K562 treated with DMSO at 1 percent for 4 hours (cell line): ENCODE data around the gene ALKBH1. TPM values are rescaled to one million over a fixed set of nuclear protein-coding genes. Genes with fewer than 3 reads are reported as not detected.

Source experiments
- total RNA-seq: library from RNA; unstranded; fragments of 300-600 nt; gene quantifications from 2 replicates; pipeline ENCODE4 v1.2.3, GENCODE V29; 2022; ENCODE audit not compliant: insufficient read depth

The ALKBH1 gene, protein sequence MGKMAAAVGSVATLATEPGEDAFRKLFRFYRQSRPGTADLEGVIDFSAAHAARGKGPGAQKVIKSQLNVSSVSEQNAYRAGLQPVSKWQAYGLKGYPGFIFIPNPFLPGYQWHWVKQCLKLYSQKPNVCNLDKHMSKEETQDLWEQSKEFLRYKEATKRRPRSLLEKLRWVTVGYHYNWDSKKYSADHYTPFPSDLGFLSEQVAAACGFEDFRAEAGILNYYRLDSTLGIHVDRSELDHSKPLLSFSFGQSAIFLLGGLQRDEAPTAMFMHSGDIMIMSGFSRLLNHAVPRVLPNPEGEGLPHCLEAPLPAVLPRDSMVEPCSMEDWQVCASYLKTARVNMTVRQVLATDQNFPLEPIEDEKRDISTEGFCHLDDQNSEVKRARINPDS
- 8.1 and 8.4 TPM in 2 replicates for total RNA-seq

DNA sequence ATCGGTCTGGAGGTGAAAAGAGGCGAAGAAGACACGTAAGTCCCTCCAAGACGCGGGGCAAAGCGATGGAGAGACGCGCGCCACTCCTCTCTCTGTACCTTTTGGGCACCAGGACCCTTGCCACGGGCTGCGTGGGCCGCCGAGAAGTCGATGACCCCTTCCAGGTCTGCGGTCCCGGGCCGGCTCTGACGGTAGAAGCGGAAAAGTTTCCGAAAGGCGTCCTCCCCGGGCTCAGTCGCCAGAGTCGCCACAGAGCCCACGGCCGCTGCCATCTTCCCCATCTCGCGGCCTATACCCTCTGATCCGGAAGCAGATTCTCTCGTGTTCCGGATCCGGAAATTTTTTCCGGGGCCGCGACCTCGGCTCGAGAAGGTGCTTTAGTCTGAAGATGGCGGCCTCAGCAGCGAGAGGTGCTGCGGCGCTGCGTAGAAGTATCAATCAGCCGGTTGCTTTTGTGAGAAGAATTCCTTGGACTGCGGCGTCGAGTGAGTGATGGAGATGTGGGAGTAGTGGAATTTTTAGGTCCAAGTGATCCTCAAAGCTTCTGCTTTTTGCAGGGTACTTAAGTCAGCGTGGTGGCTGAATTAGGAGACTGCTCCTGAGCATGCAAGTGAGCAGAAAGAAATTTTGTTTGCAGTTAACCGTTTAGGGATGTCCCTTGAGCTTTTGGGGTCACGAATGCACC lies at the start of gene ALKBH1, which contains the start of gene SLIRP:
Gene ALKBH1, minus strand, starts transcription at position 300 of the 685 bp plus-strand sequence. Its CDS starts 19 bp downstream, at position 281.
Gene SLIRP, plus strand, starts transcription at position 380 of the 685 bp plus-strand sequence. Its CDS starts 9 bp downstream, at position 389.

Other genes with a start within 250 kb of the ALKBH1 start
- gene AHSA1, start 249.9 kb downstream of the ALKBH1 start, total RNA-seq, result 91.9 and 101 TPM in 2 replicates
- not detected in 2 replicates for gene ISM2, start 209.2 kb downstream of the ALKBH1 start, total RNA-seq
- 10.4 and 12.2 TPM in 2 replicates for gene SPTLC2, start 91.4 kb downstream of the ALKBH1 start, total RNA-seq
- 160 and 165 TPM in 2 replicates for gene SLIRP, start 80 bp upstream of the ALKBH1 start, total RNA-seq
- gene SNW1, start 53.1 kb upstream of the ALKBH1 start, total RNA-seq, result 62.2 and 65.2 TPM in 2 replicates
- gene ADCK1, start 92.1 kb upstream of the ALKBH1 start, total RNA-seq, result 9.0 and 15.6 TPM in 2 replicates